GM12878 (cell line): ENCODE measurements around the gene EHBP1L1. TPM values are rescaled to one million over a fixed set of nuclear protein-coding genes. Genes with fewer than 3 reads are reported as not detected.

Source experiments
- ATAC-seq: fragments of 200-7000 bp; cut with Tn5 transposase; 3 replicates; pipeline ENCODE4 v1.9.1; 2020; ENCODE audit warnings: mild to moderate bottlenecking, moderate library complexity
- BruUV-seq: library from RNA; stranded (reverse); fragments of 400-500 nt; replicated peaks from 2 replicates; lab custom pipeline; 2021; lab: Mats Ljungman, UMichigan
- CTCF ChIA-PET: fragments of 300-600 bp; sonication (Branson Sonifier 250); formaldehyde crosslinking; extraction: SDS; loops from one replicate; lab custom pipeline; 2021; ENCODE audit warnings: inconsistent platforms; lab: Yijun Ruan, JAX
- POLR2A ChIA-PET: fragments of 350-600 bp; formaldehyde crosslinking; extraction: SDS; loops from one replicate; lab custom pipeline; 2021; ENCODE audit warnings: inconsistent platforms; lab: Charles Lee
- RAD21 ChIA-PET: fragments of 300-600 bp; sonication (Branson Sonifier 250); formaldehyde crosslinking; loops from one replicate; lab custom pipeline; 2023; ENCODE audit warnings: antibody characterized with exemption; ENCODE audit not compliant: unreplicated experiment; lab: Charles Lee
- SMC1A ChIA-PET: fragments of 300-600 bp; sonication (Branson Sonifier 250); formaldehyde crosslinking; loops from one replicate; lab custom pipeline; 2023; ENCODE audit not compliant: unreplicated experiment, uncharacterized antibody; lab: Charles Lee
- DNase-seq: peaks from one replicate; pipeline ENCODE4 v3.0.0-alpha.2; 2011; ENCODE audit warnings: low read depth, low spot score
- FAIRE-seq: peaks from 3 replicates; lab custom pipeline; 2011; peaks lifted over from hg19 to GRCh38; lab: Jason Lieb, UNC
- H2AFZ ChIP-seq: 2 replicates; pipeline ENCODE4 v1.6.0; 2011; ENCODE audit warnings: low read depth, low read length, control low read depth; ENCODE audit not compliant: control insufficient read depth
- H3K27ac ChIP-seq: 2 replicates; pipeline ENCODE4 v1.5.1; 2011; ENCODE audit warnings: control low read depth; ENCODE audit not compliant: control insufficient read depth, insufficient read depth
- H3K27me3 ChIP-seq, 2 experiments: replicated peaks in 1 of 2; 2 replicates each; pipeline versions ENCODE4 v1.6.0 to v1.6.1; 2011; ENCODE audit warnings: low read length in 1 of 2; ENCODE audit not compliant: control insufficient read depth in 2 of 2, insufficient read depth in 2 of 2
- H3K36me3 ChIP-seq, 2 experiments: 2 replicates each; pipeline ENCODE4 v1.5.1; 2011; ENCODE audit warnings: low read length in 1 of 2; ENCODE audit not compliant: control insufficient read depth in 2 of 2, insufficient read depth in 2 of 2
- H3K4me1 ChIP-seq: 2 replicates; pipeline ENCODE4 v1.6.1; 2011; ENCODE audit warnings: mild to moderate bottlenecking, low read length, moderate library complexity, mixed read lengths; ENCODE audit not compliant: control insufficient read depth, insufficient read depth
- H3K4me2 ChIP-seq: 2 replicates; pipeline ENCODE4 v1.6.0; 2011; ENCODE audit warnings: control low read depth; ENCODE audit not compliant: control insufficient read depth, insufficient read depth
- H3K4me3 ChIP-seq: fragments of 200-600 bp; sonication (generic); 2 replicates; pipeline ENCODE4 v1.5.1; 2016
- H3K79me2 ChIP-seq: 2 replicates; pipeline ENCODE4 v1.6.0; 2011; ENCODE audit warnings: low read length; ENCODE audit not compliant: control insufficient read depth, insufficient read depth
- H3K9ac ChIP-seq: 2 replicates; pipeline ENCODE4 v1.8.0; 2011; ENCODE audit warnings: low read length, control low read depth, mixed read lengths; ENCODE audit not compliant: control insufficient read depth, insufficient read depth
- H3K9me3 ChIP-seq: replicated peaks from 3 replicates; pipeline ENCODE4 v1.5.1; 2011; ENCODE audit warnings: mild to moderate bottlenecking, low read length; ENCODE audit not compliant: control insufficient read depth, insufficient read depth
- H4K20me1 ChIP-seq: 2 replicates; pipeline ENCODE4 v1.6.0; 2011; ENCODE audit not compliant: control insufficient read depth, insufficient read depth
- HDAC2 ChIP-seq: fragments of 200-600 bp; sonication (generic); IDR thresholded peaks from 2 replicates; pipeline ENCODE4 v1.6.1; 2017
- IRF4 ChIP-seq: IDR thresholded peaks from 2 replicates; pipeline ENCODE4 v1.6.1; 2011; ENCODE audit warnings: low read depth, low read length
- KLF5 ChIP-seq: fragments of 450-650 bp; IDR thresholded peaks from 2 replicates; pipeline ENCODE4 v1.6.1; 2014; ENCODE audit warnings: mild to moderate bottlenecking; ENCODE audit not compliant: partially characterized antibody
- YY1 ChIP-seq: IDR thresholded peaks from 2 replicates; pipeline ENCODE4 v1.6.1; 2011; ENCODE audit warnings: low read depth, mild to moderate bottlenecking, low read length
- WGBS: methylation state at CpG from one replicate; pipeline ENCODE4 v1.1.6; 2016; ENCODE audit warnings: low lambda C conversion rate; ENCODE audit not compliant: insufficient replicate concordance, insufficient coverage; ENCODE audit errors: missing lambda C conversion rate; 5-methylcytosine and 5-hydroxymethylcytosine counted together
- in situ Hi-C: fragments of 300-500 bp; cut with MboI; formaldehyde crosslinking; loops from 9 replicates; pipeline ENCODE4 v1.14.3; 2018; ENCODE audit warnings: mixed read lengths
- intact Hi-C: fragments of 100-400 bp; cut with micrococcal nuclease; formaldehyde crosslinking; loops from one replicate; pipeline ENCODE4 v1.14.2; 2022; ENCODE audit not compliant: unreplicated experiment
- polyA plus RNA-seq, 11 experiments: library from polyadenylated mRNA; depleted of rRNA in 4 of 11; unstranded in 6 of 11; stranded (reverse) in 5 of 11; fragments of >200 nt; fragmentation: Nextera tagmentation in 4 of 11; fragmentation: Illumina TruSeq in 1 of 11; extraction: Ambion mirVana in 4 of 11; extraction: Trizol in 1 of 11; gene quantifications; 1 replicate in 1 of 11; 2 replicates in 10 of 11; pipeline versions ENCODE4 v1.2.1 to v1.2.3, GENCODE V29; 2011 to 2016; ENCODE audit warnings: inconsistent platforms in 2 of 11, missing spikeins in 2 of 11, low read depth in 1 of 11
- total RNA-seq, 4 experiments: library from RNA; depleted of rRNA in 3 of 4; stranded (reverse); fragments of >200 nt in 3 of 4; fragmentation: Illumina TruSeq in 1 of 4; extraction: Trizol in 1 of 4; gene quantifications; 2 replicates each; pipeline versions ENCODE4 v1.2.1 to v1.2.3, GENCODE V29; 2013 to 2021
- TF ChIP-seq, protein P1 (sequence below): fragments of 450-650 bp; IDR thresholded peaks from 2 replicates; pipeline ENCODE4 v1.6.1; 2017; ENCODE audit warnings: borderline replicate concordance
- TF ChIP-seq, protein P2 (sequence below): fragments of 450-650 bp; IDR thresholded peaks from 2 replicates; pipeline ENCODE4 v1.6.1; 2017; ENCODE audit warnings: mild to moderate bottlenecking, low read depth, inconsistent platforms; ENCODE audit not compliant: poor library complexity, severe bottlenecking

The EHBP1L1 gene
- total and polyA plus RNA-seq, 10 of the 15 experiments (the other 5 are each of a cell fraction or from before 2014, with no cell fraction given) = 0.06 to 99.4 (median 32.7) TPM

DNA sequence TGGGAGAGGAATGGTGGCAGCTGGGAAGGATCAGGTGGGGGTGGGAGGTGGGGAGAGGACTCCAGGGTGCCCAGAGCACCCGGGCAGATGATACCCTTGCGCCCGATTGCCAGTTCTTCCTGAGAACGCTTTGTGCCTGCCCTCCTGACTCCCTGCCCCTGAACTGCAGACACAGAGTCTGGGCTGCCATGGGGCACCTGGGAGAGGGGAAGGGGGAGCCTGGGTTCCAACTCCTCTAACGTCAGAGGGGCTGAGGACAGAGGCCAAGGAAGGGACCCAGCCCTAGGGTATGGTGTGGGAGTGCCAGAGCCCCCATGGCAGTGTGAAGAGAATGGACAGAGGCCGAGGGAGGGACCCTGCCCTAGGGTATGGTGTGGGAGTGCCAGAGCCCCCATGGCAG is 20.7 kb downstream of the EHBP1L1 start:
- no peak for ATAC-seq
- no peak overlapping the region for H3K9ac ChIP-seq

More for the DNA sequence above, 20.7 kb downstream of the EHBP1L1 start:
- no peak overlapping the region for H3K4me3 ChIP-seq
- H3K27ac ChIP-seq = no peak overlapping the region
- FAIRE-seq = no peak
- no peak for DNase-seq
- no peaks in the 10 kb centered on the region for H3K79me2 ChIP-seq
- in situ Hi-C loops (no loop called here), intact Hi-C loops (no loop called here)
- H3K4me2 ChIP-seq = no peak overlapping the region
- ChIA-PET POLR2A (interaction anchor here (0.5 to 0.9 kb wide), 4 partner anchors 9 to 542 kb away, joined by 3 to 4 read pairs (median 4); no protein-coding TSS in a partner anchor), RAD21 (no interaction called here), SMC1A (interaction anchor here (2.0 kb wide), 1 partner anchor 23 kb away, joined by 6 read pairs; the partner anchor contains the start of gene FAM89B)
- H4K20me1 ChIP-seq = no peaks in the 10 kb centered on the region
- peaks cover 1 to 3% of the 10 kb centered on the region in 2 experiments; a peak in 3 of 4 replicates for H3K36me3 ChIP-seq
- no peak overlapping the region for H2AFZ ChIP-seq
- WGBS = 67% methylated on average over 6 of the region's 6 CpGs
- no peaks in the 10 kb centered on the region for H3K4me1 ChIP-seq
- no peaks in the 10 kb centered on the region for H3K9me3 ChIP-seq
- no peaks in the 10 kb centered on the region for H3K27me3 ChIP-seq
- BruUV-seq = no TSS peak
- TF ChIP-seq HDAC2 (no peak), KLF5 (no peak), YY1 (no peak), IRF4 (no peak)
- TF ChIP-seq, protein P1, sequence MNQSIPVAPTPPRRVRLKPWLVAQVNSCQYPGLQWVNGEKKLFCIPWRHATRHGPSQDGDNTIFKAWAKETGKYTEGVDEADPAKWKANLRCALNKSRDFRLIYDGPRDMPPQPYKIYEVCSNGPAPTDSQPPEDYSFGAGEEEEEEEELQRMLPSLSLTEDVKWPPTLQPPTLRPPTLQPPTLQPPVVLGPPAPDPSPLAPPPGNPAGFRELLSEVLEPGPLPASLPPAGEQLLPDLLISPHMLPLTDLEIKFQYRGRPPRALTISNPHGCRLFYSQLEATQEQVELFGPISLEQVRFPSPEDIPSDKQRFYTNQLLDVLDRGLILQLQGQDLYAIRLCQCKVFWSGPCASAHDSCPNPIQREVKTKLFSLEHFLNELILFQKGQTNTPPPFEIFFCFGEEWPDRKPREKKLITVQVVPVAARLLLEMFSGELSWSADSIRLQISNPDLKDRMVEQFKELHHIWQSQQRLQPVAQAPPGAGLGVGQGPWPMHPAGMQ = no peak
- TF ChIP-seq, protein P2, sequence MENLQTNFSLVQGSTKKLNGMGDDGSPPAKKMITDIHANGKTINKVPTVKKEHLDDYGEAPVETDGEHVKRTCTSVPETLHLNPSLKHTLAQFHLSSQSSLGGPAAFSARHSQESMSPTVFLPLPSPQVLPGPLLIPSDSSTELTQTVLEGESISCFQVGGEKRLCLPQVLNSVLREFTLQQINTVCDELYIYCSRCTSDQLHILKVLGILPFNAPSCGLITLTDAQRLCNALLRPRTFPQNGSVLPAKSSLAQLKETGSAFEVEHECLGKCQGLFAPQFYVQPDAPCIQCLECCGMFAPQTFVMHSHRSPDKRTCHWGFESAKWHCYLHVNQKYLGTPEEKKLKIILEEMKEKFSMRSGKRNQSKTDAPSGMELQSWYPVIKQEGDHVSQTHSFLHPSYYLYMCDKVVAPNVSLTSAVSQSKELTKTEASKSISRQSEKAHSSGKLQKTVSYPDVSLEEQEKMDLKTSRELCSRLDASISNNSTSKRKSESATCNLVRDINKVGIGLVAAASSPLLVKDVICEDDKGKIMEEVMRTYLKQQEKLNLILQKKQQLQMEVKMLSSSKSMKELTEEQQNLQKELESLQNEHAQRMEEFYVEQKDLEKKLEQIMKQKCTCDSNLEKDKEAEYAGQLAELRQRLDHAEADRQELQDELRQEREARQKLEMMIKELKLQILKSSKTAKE = no peak
- TF ChIP-seq, all 136 proteins: peak for 0
- CTCF ChIA-PET = interaction anchor here (1.4 kb wide), 1 partner anchor 20 kb away, joined by 3 read pairs; the partner anchor contains the start of gene EHBP1L1
